ENCODE data around the gene HMX3. TPM values are rescaled to one million over a fixed set of nuclear protein-coding genes. Genes with fewer than 3 reads are reported as not detected.

The HMX3 gene
- total RNA-seq, 4 donors from 2014 or later: not detected

DNA sequence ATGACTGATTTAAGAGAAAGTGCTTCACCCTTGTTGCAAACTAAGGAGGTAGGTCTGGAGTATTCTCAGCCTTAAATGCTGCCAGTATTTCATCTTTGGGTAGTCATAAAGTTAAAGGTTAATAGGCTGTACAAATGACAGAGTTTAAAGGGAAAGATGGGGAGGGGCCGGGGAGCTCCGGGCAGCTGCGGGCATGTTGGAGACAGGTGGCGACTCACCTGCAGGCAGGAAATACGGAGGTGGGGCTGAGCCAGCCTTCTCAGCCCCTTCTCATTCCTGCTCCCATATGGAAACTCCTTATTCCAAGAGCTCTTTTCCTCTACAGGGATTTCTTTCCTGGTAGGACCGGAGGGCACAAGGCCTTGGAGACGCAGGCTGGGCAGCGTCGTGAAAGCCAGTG, 31.8 kb upstream of the HMX3 start:
- H3K4me3 ChIP-seq (ENCODE audit: low read depth, poor library complexity, severe bottlenecking): no peak overlapping the region
- WGBS, 2 donors: 40% methylated on average over 9 of the region's 9 CpGs
- intact Hi-C loops (cut with DNase I; ENCODE audit: low total_unique reads): no loop called here
- no peak for DNase-seq (ENCODE audit: low spot score in 2 of 2)
- TF ChIP-seq POLR2A (IDR thresholded peaks at IDR 0.05): no peak
- TF ChIP-seq, protein P1, sequence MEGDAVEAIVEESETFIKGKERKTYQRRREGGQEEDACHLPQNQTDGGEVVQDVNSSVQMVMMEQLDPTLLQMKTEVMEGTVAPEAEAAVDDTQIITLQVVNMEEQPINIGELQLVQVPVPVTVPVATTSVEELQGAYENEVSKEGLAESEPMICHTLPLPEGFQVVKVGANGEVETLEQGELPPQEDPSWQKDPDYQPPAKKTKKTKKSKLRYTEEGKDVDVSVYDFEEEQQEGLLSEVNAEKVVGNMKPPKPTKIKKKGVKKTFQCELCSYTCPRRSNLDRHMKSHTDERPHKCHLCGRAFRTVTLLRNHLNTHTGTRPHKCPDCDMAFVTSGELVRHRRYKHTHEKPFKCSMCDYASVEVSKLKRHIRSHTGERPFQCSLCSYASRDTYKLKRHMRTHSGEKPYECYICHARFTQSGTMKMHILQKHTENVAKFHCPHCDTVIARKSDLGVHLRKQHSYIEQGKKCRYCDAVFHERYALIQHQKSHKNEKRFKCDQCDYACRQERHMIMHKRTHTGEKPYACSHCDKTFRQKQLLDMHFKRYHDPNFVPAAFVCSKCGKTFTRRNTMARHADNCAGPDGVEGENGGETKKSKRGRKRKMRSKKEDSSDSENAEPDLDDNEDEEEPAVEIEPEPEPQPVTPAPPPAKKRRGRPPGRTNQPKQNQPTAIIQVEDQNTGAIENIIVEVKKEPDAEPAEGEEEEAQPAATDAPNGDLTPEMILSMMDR (IDR thresholded peaks at IDR 0.05): no peak

DNA sequence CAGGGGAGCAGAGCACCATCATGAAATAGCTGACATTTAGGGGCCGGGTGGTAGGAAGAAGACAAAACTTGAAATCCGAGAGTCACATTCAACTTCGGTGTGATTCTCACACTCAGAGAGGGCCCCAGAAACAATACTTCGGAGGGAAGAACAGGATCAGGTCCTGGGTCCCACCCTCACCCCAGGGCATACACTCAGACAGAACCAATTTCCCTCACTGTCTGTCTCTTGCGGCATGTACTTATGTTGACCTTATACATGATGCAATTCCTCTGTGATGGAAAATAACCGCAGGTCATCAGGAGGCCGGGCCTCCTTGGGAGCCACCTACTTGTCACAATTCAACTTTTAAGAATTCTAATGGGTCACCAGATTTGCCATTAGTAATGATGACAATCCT, 26.3 kb upstream of the HMX3 start:
- no peak overlapping the region for H3K4me3 ChIP-seq (ENCODE audit: low read depth, poor library complexity, severe bottlenecking)
- DNase-seq (ENCODE audit: low spot score in 2 of 2): no peak
- intact Hi-C loops (cut with DNase I; ENCODE audit: low total_unique reads): no loop called here
- TF ChIP-seq, protein P1 (IDR thresholded peaks at IDR 0.05): no peak
- TF ChIP-seq POLR2A (IDR thresholded peaks at IDR 0.05): no peak
- WGBS, 2 donors: 52 to 57% methylated on average over 7 of the region's 7 CpGs

DNA sequence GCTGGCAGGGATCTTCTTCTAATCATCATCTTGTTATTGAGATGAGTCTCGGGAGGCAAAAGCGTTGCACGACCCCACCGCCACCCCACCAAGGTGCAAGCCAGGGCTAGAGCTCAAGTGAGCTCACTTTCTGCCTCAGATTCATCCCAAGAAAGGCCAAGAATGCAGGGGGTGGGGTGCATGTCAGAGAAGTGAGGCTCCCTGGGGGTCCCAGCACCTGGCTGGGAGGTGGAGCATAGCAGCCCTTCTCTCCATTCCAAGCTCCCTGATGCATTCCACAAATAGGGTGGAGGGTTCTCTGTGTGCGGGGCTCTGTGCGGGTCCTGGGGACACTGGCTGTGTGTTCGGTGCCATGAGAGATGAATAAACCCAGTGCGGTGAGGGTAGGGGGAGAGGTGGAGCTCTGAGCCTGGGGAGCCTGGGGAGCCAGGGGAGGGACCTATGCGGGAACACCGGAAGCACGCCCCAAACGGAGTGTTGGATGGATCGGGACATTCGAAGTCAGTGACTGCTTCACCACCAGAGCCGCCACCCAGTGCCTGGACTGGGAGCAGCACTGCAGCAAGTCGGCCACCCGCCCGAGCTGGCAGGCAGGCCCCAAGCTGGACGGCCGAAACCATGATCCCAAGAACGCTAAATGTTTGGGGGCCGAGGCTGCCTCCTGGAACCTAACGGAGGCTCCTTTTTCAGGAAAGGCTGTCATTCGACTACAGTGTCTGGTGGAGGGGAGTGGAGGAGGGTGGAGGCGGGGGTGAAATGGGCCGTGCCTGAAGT, 17.9 kb upstream of the HMX3 start:
- H3K4me3 ChIP-seq (ENCODE audit: low read depth, poor library complexity, severe bottlenecking): no peak overlapping the region
- intact Hi-C loops (cut with DNase I; ENCODE audit: low total_unique reads): no loop called here
- DNase-seq (ENCODE audit: low spot score in 2 of 2): no peak
- WGBS, 2 donors: 14 to 21% methylated on average over 23 of the region's 26 CpGs
- TF ChIP-seq POLR2A (IDR thresholded peaks at IDR 0.05): no peak
- TF ChIP-seq, protein P1 (IDR thresholded peaks at IDR 0.05): no peak

DNA sequence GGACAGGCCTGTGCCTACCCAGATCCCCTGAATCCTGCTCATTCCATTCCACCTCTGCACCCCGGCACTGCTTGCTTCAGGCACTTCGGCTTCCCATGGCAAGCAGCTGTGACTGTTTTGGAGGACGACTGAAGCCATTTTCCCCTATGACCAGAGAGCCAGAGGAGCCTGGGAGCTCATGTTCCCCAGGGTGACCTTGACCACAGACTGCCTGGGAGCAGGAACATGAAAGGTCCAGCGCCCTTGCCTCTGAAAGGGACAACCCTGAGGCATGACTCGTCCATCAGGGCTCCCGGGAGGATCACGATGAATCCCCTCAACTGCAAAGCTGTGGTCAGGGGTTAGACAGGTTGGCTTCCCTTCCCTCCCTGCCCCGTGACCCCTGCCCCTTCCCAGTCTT, 16.7 kb upstream of the HMX3 start:
- TF ChIP-seq, protein P1 (IDR thresholded peaks at IDR 0.05): no peak
- no peak for TF ChIP-seq POLR2A (IDR thresholded peaks at IDR 0.05)
- intact Hi-C loops (cut with DNase I; ENCODE audit: low total_unique reads): no loop called here
- H3K4me3 ChIP-seq (ENCODE audit: low read depth, poor library complexity, severe bottlenecking): no peak overlapping the region
- 74 to 85% methylated on average over 8 of the region's 8 CpGs for WGBS, 2 donors
- no peak for DNase-seq (ENCODE audit: low spot score in 2 of 2)

DNA sequence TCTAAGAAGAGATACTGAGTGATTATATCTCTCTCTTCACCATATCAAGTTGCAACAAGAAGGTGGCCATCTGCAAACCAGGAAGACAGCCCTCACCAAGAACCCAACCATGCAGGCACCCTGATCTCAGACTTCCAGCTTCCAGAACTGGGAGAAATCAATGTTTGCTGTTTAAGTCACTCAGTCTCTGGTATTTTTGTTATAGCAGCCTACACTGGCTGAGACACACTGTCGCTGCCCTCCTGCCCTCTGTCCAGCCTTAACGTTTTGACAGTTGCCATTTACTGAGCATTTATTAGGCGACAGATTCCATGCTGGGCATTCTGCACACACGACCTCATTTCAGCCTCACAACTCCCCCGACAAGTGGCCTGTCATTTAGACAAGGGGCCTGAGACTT, 9.5 kb upstream of the HMX3 start:
- no peak for TF ChIP-seq POLR2A (IDR thresholded peaks at IDR 0.05)
- TF ChIP-seq, protein P1 (IDR thresholded peaks at IDR 0.05): no peak
- no peak overlapping the region for H3K4me3 ChIP-seq (ENCODE audit: low read depth, poor library complexity, severe bottlenecking)
- intact Hi-C loops (cut with DNase I; ENCODE audit: low total_unique reads): no loop called here
- DNase-seq (ENCODE audit: low spot score in 2 of 2): no peak
- WGBS, 2 donors: 71 to 79% methylated on average over 5 of the region's 5 CpGs

All from lower leg skin (tissue), 4 donors.